ENCODE results near the gene CCDC184. TPM values are rescaled to one million over a fixed set of nuclear protein-coding genes. Genes with fewer than 3 reads are reported as not detected.

CCDC184 gene
- polyA plus RNA-seq, 1 donor (not counting 4 experiments of a cell fraction or from before 2014, with no cell fraction given), result 0.21 TPM

DNA sequence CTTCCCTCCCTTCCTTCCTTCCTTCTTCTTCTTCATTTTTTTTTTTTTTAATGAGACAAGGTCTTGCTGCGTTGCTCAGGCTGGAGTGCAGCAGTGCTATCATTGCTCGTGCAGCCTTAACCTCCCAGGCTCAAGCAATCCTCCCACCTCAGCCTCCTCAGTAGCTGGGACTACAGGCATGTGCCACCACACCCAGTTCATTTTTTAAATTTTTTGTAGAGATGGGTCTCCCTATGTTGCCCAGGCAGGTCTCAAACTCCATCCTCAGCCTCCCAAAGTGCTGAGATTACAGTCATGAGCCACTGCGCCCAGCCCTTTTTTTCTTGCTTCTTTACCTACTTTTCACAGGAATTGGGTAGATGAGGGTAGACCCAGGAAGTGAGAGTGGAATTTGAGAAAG, 18.1 kb downstream of the CCDC184 start:
- Histone ChIP-seq H3K79me2 (ENCODE audit: control insufficient read depth, insufficient read depth, low read length) (no peaks in the 10 kb centered on the region), H3K9me1 (ENCODE audit: control insufficient read depth, extremely low read depth, insufficient read depth, low read length) (no peaks in the 10 kb centered on the region), H3K4me1 (ENCODE audit: control insufficient read depth, extremely low read depth, insufficient read depth, low read length) (no peaks in the 10 kb centered on the region), H3K27ac (ENCODE audit: control insufficient read depth, insufficient read depth, low read length) (no peak overlapping the region), H3K9ac (ENCODE audit: control insufficient read depth, extremely low read depth, insufficient read depth, low read length) (no peak overlapping the region), H3K36me3 (ENCODE audit: control insufficient read depth in 2 of 2, extremely low read depth in 1 of 2, insufficient read depth in 2 of 2, low read length in 2 of 2) (no peaks in the 10 kb centered on the region), H3K4me2 (ENCODE audit: control insufficient read depth, extremely low read depth, insufficient read depth, low read depth, low read length) (no peak overlapping the region), H2AFZ (ENCODE audit: control insufficient read depth, low read length) (no peak overlapping the region), H3K9me3 (ENCODE audit: control insufficient read depth, low read depth, low read length) (no peaks in the 10 kb centered on the region), H3K4me3 (ENCODE audit: control insufficient read depth in 2 of 3, extremely low read depth in 1 of 3, insufficient read depth in 2 of 3, low read depth in 1 of 3, low read length in 3 of 3) (no peak overlapping the region), H3K27me3 (ENCODE audit: control insufficient read depth, extremely low read depth, insufficient read depth, low read length) (no peaks in the 10 kb centered on the region), H4K20me1 (ENCODE audit: control insufficient read depth, extremely low read depth, insufficient read depth, low read length) (no peaks in the 10 kb centered on the region)
- dilution Hi-C loops (cut with MboI; ENCODE audit: extremely low pct_ligation_motif_present, low sequenced_read_pairs), result no loop called here
- FAIRE-seq, result no peak
- no peak for DNase-seq (ENCODE audit: low read depth, low spot score)
- no peak for TF ChIP-seq EZH2 (IDR thresholded peaks at IDR 0.05; ENCODE audit: low read length)
- TF ChIP-seq, protein P1, sequence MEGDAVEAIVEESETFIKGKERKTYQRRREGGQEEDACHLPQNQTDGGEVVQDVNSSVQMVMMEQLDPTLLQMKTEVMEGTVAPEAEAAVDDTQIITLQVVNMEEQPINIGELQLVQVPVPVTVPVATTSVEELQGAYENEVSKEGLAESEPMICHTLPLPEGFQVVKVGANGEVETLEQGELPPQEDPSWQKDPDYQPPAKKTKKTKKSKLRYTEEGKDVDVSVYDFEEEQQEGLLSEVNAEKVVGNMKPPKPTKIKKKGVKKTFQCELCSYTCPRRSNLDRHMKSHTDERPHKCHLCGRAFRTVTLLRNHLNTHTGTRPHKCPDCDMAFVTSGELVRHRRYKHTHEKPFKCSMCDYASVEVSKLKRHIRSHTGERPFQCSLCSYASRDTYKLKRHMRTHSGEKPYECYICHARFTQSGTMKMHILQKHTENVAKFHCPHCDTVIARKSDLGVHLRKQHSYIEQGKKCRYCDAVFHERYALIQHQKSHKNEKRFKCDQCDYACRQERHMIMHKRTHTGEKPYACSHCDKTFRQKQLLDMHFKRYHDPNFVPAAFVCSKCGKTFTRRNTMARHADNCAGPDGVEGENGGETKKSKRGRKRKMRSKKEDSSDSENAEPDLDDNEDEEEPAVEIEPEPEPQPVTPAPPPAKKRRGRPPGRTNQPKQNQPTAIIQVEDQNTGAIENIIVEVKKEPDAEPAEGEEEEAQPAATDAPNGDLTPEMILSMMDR (optimal IDR thresholded peaks at IDR 0.05 in 1 of 3, IDR thresholded peaks at IDR 0.05 in 1 of 3, conservative IDR thresholded peaks at IDR 0.05 in 1 of 3; ENCODE audit: extremely low read depth in 1 of 3, insufficient read depth in 2 of 3, low read length in 3 of 3), result no peak

DNA sequence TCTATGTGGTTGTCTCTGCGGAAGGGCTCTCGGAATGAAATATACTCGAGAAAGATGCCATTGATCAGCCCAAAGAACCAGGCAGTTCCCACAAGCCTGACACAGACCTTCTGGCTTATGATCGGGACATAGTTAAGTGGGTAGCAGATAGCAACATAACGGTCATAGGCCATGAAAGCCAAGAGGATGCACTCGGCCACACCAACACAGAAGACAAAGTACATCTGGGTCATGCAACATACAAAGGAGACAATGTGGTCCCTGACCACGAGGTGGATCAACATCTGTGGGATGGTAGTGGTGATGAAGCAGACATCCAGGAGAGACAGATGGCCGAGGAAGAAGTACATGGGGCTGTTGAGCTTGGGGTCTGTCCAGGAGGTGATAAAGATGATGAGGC, 19.3 kb downstream of the CCDC184 start:
- no peak for FAIRE-seq
- Histone ChIP-seq H3K9me3 (ENCODE audit: control insufficient read depth, low read depth, low read length) (no peaks in the 10 kb centered on the region), H3K4me3 (ENCODE audit: control insufficient read depth in 2 of 3, extremely low read depth in 1 of 3, insufficient read depth in 2 of 3, low read depth in 1 of 3, low read length in 3 of 3) (no peak overlapping the region)

More for the DNA sequence above, 19.3 kb downstream of the CCDC184 start:
- no peak for DNase-seq (ENCODE audit: low read depth, low spot score)
- no peak overlapping the region for H3K4me2 ChIP-seq (ENCODE audit: control insufficient read depth, extremely low read depth, insufficient read depth, low read depth, low read length)
- H4K20me1 ChIP-seq (ENCODE audit: control insufficient read depth, extremely low read depth, insufficient read depth, low read length), result no peaks in the 10 kb centered on the region
- no peak overlapping the region for H3K27ac ChIP-seq (ENCODE audit: control insufficient read depth, insufficient read depth, low read length)
- no peaks in the 10 kb centered on the region for H3K4me1 ChIP-seq (ENCODE audit: control insufficient read depth, extremely low read depth, insufficient read depth, low read length)
- no peaks in the 10 kb centered on the region for H3K79me2 ChIP-seq (ENCODE audit: control insufficient read depth, insufficient read depth, low read length)
- no peak overlapping the region for H3K9ac ChIP-seq (ENCODE audit: control insufficient read depth, extremely low read depth, insufficient read depth, low read length)
- dilution Hi-C loops (cut with MboI; ENCODE audit: extremely low pct_ligation_motif_present, low sequenced_read_pairs), result no loop called here
- TF ChIP-seq, protein P1 (optimal IDR thresholded peaks at IDR 0.05 in 1 of 3, IDR thresholded peaks at IDR 0.05 in 1 of 3, conservative IDR thresholded peaks at IDR 0.05 in 1 of 3; ENCODE audit: extremely low read depth in 1 of 3, insufficient read depth in 2 of 3, low read length in 3 of 3), result no peak
- no peak for TF ChIP-seq EZH2 (IDR thresholded peaks at IDR 0.05; ENCODE audit: low read length)
- no peaks in the 10 kb centered on the region for H3K27me3 ChIP-seq (ENCODE audit: control insufficient read depth, extremely low read depth, insufficient read depth, low read length)
- H2AFZ ChIP-seq (ENCODE audit: control insufficient read depth, low read length), result no peak overlapping the region
- H3K9me1 ChIP-seq (ENCODE audit: control insufficient read depth, extremely low read depth, insufficient read depth, low read length), result no peaks in the 10 kb centered on the region
- no peaks in the 10 kb centered on the region for H3K36me3 ChIP-seq (ENCODE audit: control insufficient read depth in 2 of 2, extremely low read depth in 1 of 2, insufficient read depth in 2 of 2, low read length in 2 of 2)
